NCI-H1048 (cell line): ENCODE data around the gene STPG4.
"Not testable (repeated sequence)": the region's sequence is repeated elsewhere in the genome, so short reads cannot be mapped to it uniquely, and the experiment has no call there.

ENCODE experiments used
- DNase-seq: peaks from one replicate; lab custom pipeline; 2025; lab: John Stamatoyannopoulos, UW

The STPG4 gene

GRCh38 chr2:47126783-47127182, 28.3 kb downstream of the STPG4 start:
- DNase-seq = no peak

- DNase-seq = not testable (repeated sequence)
Observed at GRCh38 chr2:47124740-47125139, 30.4 kb downstream of the STPG4 start.

GRCh38 chr2:47120424-47120823, 34.7 kb downstream of the STPG4 start:
- DNase-seq = not testable (repeated sequence)

GRCh38 chr2:47119001-47119400, 36.1 kb downstream of the STPG4 start:
- no peak for DNase-seq

GRCh38 chr2:47118581-47118980, 36.5 kb downstream of the STPG4 start:
- no peak for DNase-seq

- DNase-seq = no peak
Observed at GRCh38 chr2:47112665-47113435, 42.3 kb downstream of the STPG4 start.

GRCh38 chr2:47109680-47110079, 45.4 kb downstream of the STPG4 start:
- no peak for DNase-seq

GRCh38 chr2:47109007-47109375, 46.1 kb downstream of the STPG4 start:
- no peak for DNase-seq

GRCh38 chr2:47108267-47109006, 46.7 kb downstream of the STPG4 start:
- DNase-seq = not testable (repeated sequence)

GRCh38 chr2:47107201-47107600, 47.9 kb downstream of the STPG4 start:
- DNase-seq = not testable (repeated sequence)

GRCh38 chr2:47106231-47106630, 48.9 kb downstream of the STPG4 start:
- not testable (repeated sequence) for DNase-seq

GRCh38 chr2:47099712-47100111, 55.4 kb downstream of the STPG4 start:
- DNase-seq = not testable (repeated sequence)

- no peak for DNase-seq
Observed at GRCh38 chr2:47098953-47099352, 56.2 kb downstream of the STPG4 start.

- DNase-seq = no peak
Observed at GRCh38 chr2:47097563-47097962, 57.5 kb downstream of the STPG4 start.

GRCh38 chr2:47096451-47096850, 58.7 kb downstream of the STPG4 start:
- DNase-seq = no peak

- no peak for DNase-seq
Observed at GRCh38 chr2:47095349-47096020, 59.6 kb downstream of the STPG4 start.

GRCh38 chr2:47094511-47095142, 60.5 kb downstream of the STPG4 start:
- no peak for DNase-seq

- no peak for DNase-seq
Observed at GRCh38 chr2:47093626-47094025, 61.5 kb downstream of the STPG4 start.

GRCh38 chr2:47092465-47092864, 62.6 kb downstream of the STPG4 start:
- no peak for DNase-seq

- no peak for DNase-seq
Observed at GRCh38 chr2:47091118-47091517, 64.0 kb downstream of the STPG4 start.

- DNase-seq = no peak
Observed at GRCh38 chr2:47089083-47089464, 66.0 kb downstream of the STPG4 start.

- DNase-seq = no peak
Observed at GRCh38 chr2:47088371-47089082, 66.6 kb downstream of the STPG4 start.
